AG10803 (cell line): ENCODE data around the gene CKM.

Experiments
- DNase-seq: peaks from one replicate; pipeline ENCODE4 v3.0.0; 2010; ENCODE audit warnings: low read depth
- H3K4me3 ChIP-seq: 2 replicates; pipeline ENCODE4 v1.5.1; 2011; ENCODE audit warnings: mild to moderate bottlenecking, low read length, control low read depth
- CTCF ChIP-seq: conservative IDR thresholded peaks from 2 replicates; pipeline ENCODE4 v1.5.1; 2011; ENCODE audit warnings: mild to moderate bottlenecking, low read length, control low read depth, inconsistent platforms

Gene CKM

GRCh38 chr19:45354241-45354842 lies 31.7 kb upstream of the CKM start:
- no peak for TF ChIP-seq CTCF
- DNase-seq = no peak
- H3K4me3 ChIP-seq = no peak overlapping the region

GRCh38 chr19:45352914-45353796 lies 30.5 kb upstream of the CKM start:
- no peak for TF ChIP-seq CTCF
- H3K4me3 ChIP-seq = no peak overlapping the region
- no peak for DNase-seq

GRCh38 chr19:45352471-45352870 lies 29.8 kb upstream of the CKM start:
- no peak for TF ChIP-seq CTCF
- no peak overlapping the region for H3K4me3 ChIP-seq
- DNase-seq = no peak

GRCh38 chr19:45352062-45352461 lies 29.4 kb upstream of the CKM start:
- TF ChIP-seq CTCF = no peak
- no peak overlapping the region for H3K4me3 ChIP-seq
- no peak for DNase-seq

- DNase-seq = no peak
- TF ChIP-seq CTCF = no peak
- no peak overlapping the region for H3K4me3 ChIP-seq
These were observed 28.8 kb upstream of the CKM start for GRCh38 chr19:45351401-45351952.

GRCh38 chr19:45350477-45351058 lies 27.9 kb upstream of the CKM start:
- no peak for DNase-seq
- H3K4me3 ChIP-seq = no peak overlapping the region
- TF ChIP-seq CTCF = no peak
